Endothelial cell of umbilical vein (primary cell): ENCODE measurements around the gene PFKP. TPM values are rescaled to one million over a fixed set of nuclear protein-coding genes. Genes with fewer than 3 reads are reported as not detected.

Experiments used
- Bru-seq: library from RNA; stranded (reverse); fragments of 400-500 nt; gene quantifications from one replicate; lab custom pipeline; 2021; lab: Mats Ljungman, UMichigan
- BruChase-seq, 2 experiments: library from RNA; stranded (reverse); fragments of 400-500 nt; gene quantifications; one replicate each; lab custom pipeline; 2021; lab: Mats Ljungman, UMichigan
- BruUV-seq: library from RNA; stranded (reverse); fragments of 400-500 nt; replicated peaks from 2 replicates; lab custom pipeline; 2021; lab: Mats Ljungman, UMichigan
- CTCF ChIA-PET: fragments of 300-600, 350-600 bp; sonication (Branson Sonifier 250); formaldehyde crosslinking; loops from one replicate; lab custom pipeline; 2021; ENCODE audit warnings: antibody characterized with exemption, inconsistent platforms; lab: Charles Lee
- POLR2A ChIA-PET: fragments of 300-600, 350-600 bp; sonication (Branson Sonifier 250); formaldehyde crosslinking; loops from one replicate; lab custom pipeline; 2021; ENCODE audit warnings: antibody characterized with exemption, inconsistent platforms; lab: Charles Lee
- DNase-seq: peaks from one replicate; pipeline ENCODE4 v3.0.0-alpha.2; 2011; ENCODE audit warnings: low read depth, low spot score
- FAIRE-seq: peaks from 2 replicates; lab custom pipeline; 2011; peaks lifted over from hg19 to GRCh38; lab: Jason Lieb, UNC
- H2AFZ ChIP-seq: 2 replicates; pipeline ENCODE4 v1.6.0; 2012; ENCODE audit warnings: low read depth, low read length, control low read depth, inconsistent platforms
- H3K27ac ChIP-seq: 2 replicates; pipeline ENCODE4 v1.5.1; 2011; ENCODE audit warnings: low read depth, mild to moderate bottlenecking, control low read depth, low read length, moderate library complexity; ENCODE audit not compliant: insufficient read depth
- H3K27me3 ChIP-seq, 2 experiments: 2 replicates each; pipeline versions ENCODE4 v1.6.0 to v1.6.1; 2011; ENCODE audit warnings: low read length in 2 of 2, mixed read lengths in 1 of 2; ENCODE audit not compliant: control insufficient read depth in 2 of 2, insufficient read depth in 2 of 2
- H3K36me3 ChIP-seq, 2 experiments: 2 replicates in 1 of 2; 3 replicates in 1 of 2; pipeline ENCODE4 v1.5.1; 2011; ENCODE audit warnings: low read length in 2 of 2, mild to moderate bottlenecking in 1 of 2, moderate library complexity in 1 of 2; ENCODE audit not compliant: control insufficient read depth in 2 of 2, insufficient read depth in 2 of 2; ENCODE audit errors: extremely low read depth in 1 of 2
- H3K4me1 ChIP-seq: 3 replicates; pipeline ENCODE4 v1.5.1; 2011; ENCODE audit warnings: mild to moderate bottlenecking, low read length; ENCODE audit not compliant: control insufficient read depth, insufficient read depth; ENCODE audit errors: extremely low read depth
- H3K4me2 ChIP-seq: 2 replicates; pipeline ENCODE4 v1.6.1; 2011; ENCODE audit warnings: low read length, control low read depth, mixed read lengths; ENCODE audit not compliant: insufficient read depth
- H3K4me3 ChIP-seq, 3 experiments: fragments of 200-600 bp in 1 of 3; sonication (generic), shearing (Covaris generic) in 1 of 3; replicated peaks in 1 of 3; 2 replicates each; pipeline ENCODE4 v1.5.1; 2011 to 2016; ENCODE audit warnings: control low read depth in 3 of 3, low read length in 3 of 3, mild to moderate bottlenecking in 2 of 3, inconsistent platforms in 1 of 3, low read depth in 1 of 3, moderate library complexity in 1 of 3; ENCODE audit not compliant: insufficient read depth in 1 of 3
- H3K79me2 ChIP-seq: 2 replicates; pipeline ENCODE4 v1.6.0; 2012; ENCODE audit warnings: low read length, inconsistent platforms; ENCODE audit not compliant: control insufficient read depth, insufficient read depth
- H3K9ac ChIP-seq: replicated peaks from 2 replicates; pipeline ENCODE3; 2011; ENCODE audit warnings: low read length, control low read depth; ENCODE audit not compliant: insufficient read depth; ENCODE audit errors: extremely low read depth
- H3K9me1 ChIP-seq: replicated peaks from 3 replicates; pipeline ENCODE4 v1.6.0; 2011; ENCODE audit warnings: mild to moderate bottlenecking, low read length; ENCODE audit not compliant: control insufficient read depth, insufficient read depth; ENCODE audit errors: extremely low read depth
- H3K9me3 ChIP-seq: replicated peaks from 2 replicates; pipeline ENCODE4 v1.5.1; 2012; ENCODE audit warnings: low read length, inconsistent platforms; ENCODE audit not compliant: control insufficient read depth, insufficient read depth
- H4K20me1 ChIP-seq: replicated peaks from 2 replicates; pipeline ENCODE3; 2011; ENCODE audit warnings: mild to moderate bottlenecking, low read length; ENCODE audit not compliant: control insufficient read depth, insufficient read depth; ENCODE audit errors: extremely low read depth
- FOS ChIP-seq: IDR thresholded peaks from 2 replicates; pipeline ENCODE4 v1.6.1; 2011; ENCODE audit warnings: mild to moderate bottlenecking, low read length, moderate library complexity, borderline replicate concordance; ENCODE audit not compliant: insufficient read depth
- GATA2 ChIP-seq: IDR thresholded peaks from 2 replicates; pipeline ENCODE4 v1.7.0; 2011; ENCODE audit warnings: low read depth, mild to moderate bottlenecking, moderate library complexity, mixed read lengths, low read length; ENCODE audit not compliant: insufficient read length, insufficient read depth
- MYC ChIP-seq: IDR thresholded peaks from one replicate; pipeline ENCODE4 v1.6.1; 2011; ENCODE audit warnings: mild to moderate bottlenecking, low read depth, low read length
- POLR2A ChIP-seq: IDR thresholded peaks from 2 replicates; pipeline ENCODE4 v1.6.1; 2012; ENCODE audit warnings: low read depth, mild to moderate bottlenecking, control low read depth, low read length
- POLR2AphosphoS5 ChIP-seq: IDR thresholded peaks from 2 replicates; pipeline ENCODE4 v1.6.1; 2012; ENCODE audit warnings: low read depth, mild to moderate bottlenecking, control low read depth, low read length, moderate library complexity; ENCODE audit not compliant: insufficient read depth
- dilution Hi-C: fragments of 300-500 bp; cut with MboI; formaldehyde crosslinking; loops from one replicate; pipeline ENCODE4 v1.15.0; 2019; ENCODE audit warnings: low sequenced_read_pairs; ENCODE audit not compliant: extremely low pct_ligation_motif_present
- intact Hi-C: fragments of 100-400 bp; cut with micrococcal nuclease; formaldehyde crosslinking; loops from one replicate; pipeline ENCODE4 v1.10.0; 2022
- long read RNA-seq: library from polyadenylated mRNA; stranded (forward); transcript quantifications from one replicate; pipeline ENCODE4 v2.0.0, GENCODE V29; 2021
- polyA minus RNA-seq, 3 experiments: library from RNA; depleted of rRNA, polyadenylated mRNA; stranded (reverse); fragments of >200 nt; gene quantifications; 1 replicate in 1 of 3; 2 replicates in 2 of 3; pipeline ENCODE4 v1.2.3, GENCODE V29; 2011
- polyA plus RNA-seq, 4 experiments: library from polyadenylated mRNA; depleted of rRNA in 3 of 4; stranded (reverse) in 3 of 4; unstranded in 1 of 4; fragments of >200 nt; gene quantifications; 2 replicates each; pipeline versions ENCODE4 v1.2.1 to v1.2.3, GENCODE V29; 2011 to 2012; ENCODE audit warnings: missing spikeins in 1 of 4
- total RNA-seq: library from RNA; stranded (reverse); gene quantifications from 2 replicates; pipeline ENCODE4 v1.2.3, GENCODE V29; 2021
- TF ChIP-seq, protein P1 (sequence below): IDR thresholded peaks from 2 replicates; pipeline ENCODE4 v1.6.1; 2011; ENCODE audit not compliant: insufficient read depth, insufficient read length

Gene PFKP
- total RNA-seq (359 and 360 TPM in 2 replicates), polyA plus RNA-seq (185 and 199 TPM in 2 replicates), polyA minus RNA-seq (153 and 184 TPM in 2 replicates), Bru-seq, nascent RNA (percentile 92 among the genes with signal in this experiment), BruChase-seq, experiment 1, labeled RNA remaining after a 6-hour chase (percentile 96 among the genes with signal in this experiment), BruChase-seq, experiment 2, labeled RNA remaining after a 2-hour chase (percentile 95 among the genes with signal in this experiment)
- 217 and 218 TPM in 2 replicates for polyA plus RNA-seq (2011; cell fraction: cytosol; rRNA removed)
- polyA plus RNA-seq (2011; cell fraction: nucleus; rRNA removed), result 292 and 301 TPM in 2 replicates
- 370 TPM in 2 replicates for polyA plus RNA-seq (2012)
- polyA minus RNA-seq (2011; cell fraction: cytosol; rRNA and poly(A)+ RNA removed), result 59.9 TPM
- 90.1 and 121 TPM in 2 replicates for polyA minus RNA-seq (2011; cell fraction: nucleus; rRNA and poly(A)+ RNA removed)
- long read RNA-seq, transcript PFKP-201 (6 exons, 1,698 nt), result minor isoform, 165 of 769 reads
- long read RNA-seq, transcript PFKP-203 (22 exons, 2,654 nt), result major isoform, 460 of 769 reads
- long read RNA-seq, partial matches to known transcripts, result 81 of 769 reads
- long read RNA-seq, other reads (novel, unspliced or antisense), result 63 of 769 reads

DNA sequence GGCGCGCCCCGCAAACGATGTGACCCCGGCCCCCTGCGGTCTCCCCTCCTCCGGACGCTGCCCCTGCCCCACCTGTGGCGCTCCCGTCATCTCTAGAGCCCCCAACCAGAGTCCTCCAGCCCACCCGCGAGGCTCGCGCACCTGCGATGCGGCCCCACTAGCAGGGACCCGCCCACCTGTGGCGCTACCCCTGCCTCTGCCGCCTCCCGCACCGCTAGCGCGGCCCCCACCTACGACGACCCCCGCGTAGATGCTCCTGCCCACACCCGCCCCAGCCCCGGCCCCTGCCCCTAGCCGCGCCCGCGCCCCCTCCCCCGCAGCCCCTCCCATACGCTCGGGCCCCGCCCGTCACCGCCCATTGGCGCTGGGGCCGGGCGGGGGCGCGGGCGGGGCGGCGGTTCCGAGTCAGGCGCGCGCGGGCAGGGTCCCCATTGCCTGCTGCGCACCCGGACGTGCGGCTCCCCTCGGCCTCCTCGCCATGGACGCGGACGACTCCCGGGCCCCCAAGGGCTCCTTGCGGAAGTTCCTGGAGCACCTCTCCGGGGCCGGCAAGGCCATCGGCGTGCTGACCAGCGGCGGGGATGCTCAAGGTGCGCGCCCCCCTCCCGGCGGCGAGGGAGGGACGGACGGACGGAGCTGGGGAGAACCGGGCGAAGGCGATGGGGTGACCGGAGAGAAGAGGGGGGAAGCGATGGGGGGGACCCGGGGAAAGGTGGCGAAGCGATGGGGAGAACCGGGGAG lies at the start of gene PFKP:
Gene PFKP, plus strand, starts transcription at position 431 of the 741 bp plus-strand sequence. Its CDS starts 48 bp downstream, at position 479.
- no peaks in the 10 kb centered on the region for H4K20me1 ChIP-seq
- H3K36me3 ChIP-seq, result peaks cover 0 to 4% of the 10 kb centered on the region in 2 experiments
- peak within 1 kb of the TSS; percentile 68 for H2AFZ ChIP-seq
- H3K9ac ChIP-seq, result peak within 1 kb of the TSS; percentile 72
- H3K9me1 ChIP-seq, result no peaks in the 10 kb centered on the region
- POLR2A ChIA-PET, result no interaction called here
- DNase-seq (no peak), FAIRE-seq (no peak)
- H3K4me2 ChIP-seq, result peak within 1 kb of the TSS; percentile 85
- dilution Hi-C loops (no loop called here), intact Hi-C loops (no loop called here)
- peak within 1 kb of the TSS; percentile 73 for H3K27ac ChIP-seq
- BruUV-seq, result no TSS peak
- peaks cover 48% of the 10 kb centered on the region for H3K79me2 ChIP-seq
- no peaks in the 10 kb centered on the region for H3K9me3 ChIP-seq
- TF ChIP-seq POLR2AphosphoS5 (peak; percentile 75), GATA2 (no peak), MYC (no peak), FOS (no peak), POLR2A (peak; percentile 78)
- TF ChIP-seq, protein P1, sequence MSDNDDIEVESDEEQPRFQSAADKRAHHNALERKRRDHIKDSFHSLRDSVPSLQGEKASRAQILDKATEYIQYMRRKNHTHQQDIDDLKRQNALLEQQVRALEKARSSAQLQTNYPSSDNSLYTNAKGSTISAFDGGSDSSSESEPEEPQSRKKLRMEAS, result no peak
- H3K4me1 ChIP-seq, result peaks cover 34% of the 10 kb centered on the region
- CTCF ChIA-PET, result interaction anchor here (1.2 to 1.4 kb wide), 2 partner anchors 22 to 36 kb away, joined by 4 read pairs; no protein-coding TSS in a partner anchor
- H3K4me3 ChIP-seq, result peak within 1 kb of the TSS; percentile 75 to 96 (median 94)
- H3K27me3 ChIP-seq, result no peaks in the 10 kb centered on the region
